GF-D8 (cell line): ENCODE measurements around the gene ECT2L.
"Not testable (repeated sequence)": the region's sequence is repeated elsewhere in the genome, so short reads cannot be mapped to it uniquely, and the experiment has no call there.

Experiments used
- DNase-seq: peaks from one replicate; lab custom pipeline; 2025; lab: John Stamatoyannopoulos, UW

ECT2L gene

DNA sequence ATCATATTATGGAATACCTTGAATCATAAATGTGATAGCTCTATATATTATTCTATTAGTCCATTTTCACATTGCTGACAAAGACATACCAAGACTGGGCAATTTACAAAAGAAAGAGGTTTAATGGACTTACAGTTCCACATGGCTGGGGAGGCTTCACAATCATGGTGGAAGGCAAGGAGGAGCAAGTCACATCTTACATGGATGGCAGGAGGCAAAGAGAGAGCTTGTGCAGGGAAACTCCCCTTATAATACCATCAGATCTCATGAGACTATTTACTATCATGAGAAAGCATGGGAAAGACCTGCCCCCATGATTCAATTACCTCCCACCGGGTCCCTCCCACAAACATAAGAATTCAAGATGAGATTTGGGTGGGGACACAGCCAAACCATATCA is 141.0 kb downstream of the ECT2L start:
- not testable (repeated sequence) for DNase-seq

GRCh38 chr6:138943089-138943625 is 147.3 kb downstream of the ECT2L start:
- DNase-seq = no peak

DNA sequence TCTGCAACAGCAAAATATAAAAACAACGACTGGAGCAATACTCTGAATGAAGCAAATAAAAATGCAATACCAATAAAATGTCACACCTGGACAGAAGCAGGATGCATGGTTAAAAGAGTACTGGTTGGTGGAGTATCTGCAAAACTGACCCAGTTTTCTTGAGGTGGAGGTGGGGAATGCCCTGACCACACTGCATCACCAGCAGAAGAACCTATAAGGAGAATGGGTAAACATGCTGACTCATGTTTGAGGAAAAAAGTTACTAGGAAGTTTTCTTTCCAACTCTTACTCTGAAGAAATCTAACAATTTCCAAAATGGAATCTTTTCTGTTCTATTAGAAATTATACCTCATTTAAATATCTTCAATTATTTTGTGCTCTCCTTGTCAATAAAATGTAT is 148.5 kb downstream of the ECT2L start:
- no peak for DNase-seq

DNA sequence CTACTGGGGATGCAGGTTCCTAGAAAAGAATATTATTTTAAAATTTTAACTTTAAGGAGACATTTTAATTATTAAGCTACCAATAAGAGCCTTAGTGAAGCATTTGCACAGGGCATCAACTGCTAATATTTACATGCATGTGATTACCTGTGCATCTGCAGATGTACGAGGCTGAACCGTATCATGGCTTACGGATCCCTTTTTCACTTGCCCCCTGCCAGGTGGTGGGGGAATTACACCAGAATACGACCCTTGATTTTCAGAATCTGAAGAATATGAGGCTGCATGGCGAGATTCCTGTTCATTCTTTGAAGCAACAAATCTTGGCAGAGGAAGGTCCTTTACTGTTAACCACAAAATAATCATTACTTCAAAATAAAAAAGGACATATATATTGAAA is 149.5 kb downstream of the ECT2L start:
- no peak for DNase-seq

- no peak for DNase-seq
These were observed 152.1 kb downstream of the ECT2L start for GRCh38 chr6:138948004-138948403.

- DNase-seq = no peak
These were observed 152.8 kb downstream of the ECT2L start for GRCh38 chr6:138948546-138949179.

DNA sequence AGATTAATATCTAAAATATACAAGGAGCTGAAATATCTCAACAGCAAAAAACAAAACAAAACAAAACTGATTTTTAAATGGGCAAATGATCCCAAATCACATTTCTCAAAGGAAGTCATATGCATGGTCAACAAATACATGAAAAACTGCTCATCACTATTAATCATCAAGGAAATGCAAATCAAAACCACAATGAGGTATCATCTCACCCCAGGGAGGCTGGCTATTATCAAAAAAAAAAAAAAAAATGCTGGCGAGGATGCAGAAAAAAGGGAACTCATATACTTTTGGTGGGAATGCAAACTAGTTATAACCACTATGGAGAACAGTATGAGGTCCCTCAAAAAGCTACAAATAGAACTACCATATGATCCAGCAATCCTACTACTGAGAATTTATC is 157.6 kb downstream of the ECT2L start:
- no peak for DNase-seq
